Panc1 (cell line): Measurements from ENCODE around the gene PLPP4.

Source experiments
- POLR2AphosphoS5 ChIP-seq: IDR thresholded peaks from 2 replicates; pipeline ENCODE4 v1.6.1; 2012; ENCODE audit warnings: mild to moderate bottlenecking, low read depth, low read length, moderate library complexity
- REST ChIP-seq, 2 experiments: IDR thresholded peaks; 2 replicates each; pipeline ENCODE4 v1.6.1; 2011 to 2012; ENCODE audit warnings: low read depth in 2 of 2, control low read depth in 1 of 2, low read length in 1 of 2, mild to moderate bottlenecking in 1 of 2, moderate library complexity in 1 of 2; ENCODE audit not compliant: insufficient read depth in 1 of 2
- SIN3A ChIP-seq: IDR thresholded peaks from 2 replicates; pipeline ENCODE4 v1.6.1; 2012; ENCODE audit warnings: low read depth, mild to moderate bottlenecking, low read length, moderate library complexity, borderline replicate concordance; ENCODE audit not compliant: insufficient read depth
- TCF7L2 ChIP-seq: IDR thresholded peaks from 2 replicates; pipeline ENCODE4 v1.6.1; 2011; ENCODE audit warnings: mild to moderate bottlenecking, low read depth, low read length, inconsistent platforms
- TF ChIP-seq, protein P1 (sequence below): fragments of 450-650 bp; IDR thresholded peaks from 2 replicates; pipeline ENCODE4 v1.5.1; 2017; ENCODE audit warnings: mild to moderate bottlenecking

- TF ChIP-seq POLR2AphosphoS5 (no peak), SIN3A (no peak), REST (IDR thresholded peaks at IDR 0.05; ENCODE audit: insufficient read depth in 1 of 2, low read depth in 2 of 2, low read length in 1 of 2) (no peak), TCF7L2 (no peak)
- TF ChIP-seq, protein P1, sequence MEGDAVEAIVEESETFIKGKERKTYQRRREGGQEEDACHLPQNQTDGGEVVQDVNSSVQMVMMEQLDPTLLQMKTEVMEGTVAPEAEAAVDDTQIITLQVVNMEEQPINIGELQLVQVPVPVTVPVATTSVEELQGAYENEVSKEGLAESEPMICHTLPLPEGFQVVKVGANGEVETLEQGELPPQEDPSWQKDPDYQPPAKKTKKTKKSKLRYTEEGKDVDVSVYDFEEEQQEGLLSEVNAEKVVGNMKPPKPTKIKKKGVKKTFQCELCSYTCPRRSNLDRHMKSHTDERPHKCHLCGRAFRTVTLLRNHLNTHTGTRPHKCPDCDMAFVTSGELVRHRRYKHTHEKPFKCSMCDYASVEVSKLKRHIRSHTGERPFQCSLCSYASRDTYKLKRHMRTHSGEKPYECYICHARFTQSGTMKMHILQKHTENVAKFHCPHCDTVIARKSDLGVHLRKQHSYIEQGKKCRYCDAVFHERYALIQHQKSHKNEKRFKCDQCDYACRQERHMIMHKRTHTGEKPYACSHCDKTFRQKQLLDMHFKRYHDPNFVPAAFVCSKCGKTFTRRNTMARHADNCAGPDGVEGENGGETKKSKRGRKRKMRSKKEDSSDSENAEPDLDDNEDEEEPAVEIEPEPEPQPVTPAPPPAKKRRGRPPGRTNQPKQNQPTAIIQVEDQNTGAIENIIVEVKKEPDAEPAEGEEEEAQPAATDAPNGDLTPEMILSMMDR: no peak
Measured at GRCh38 chr10:120483651-120484301, 26.7 kb downstream of the PLPP4 start.
